HepG2 (cell line): Measurements from ENCODE around the gene KRTAP5-10. TPM values are rescaled to one million over a fixed set of nuclear protein-coding genes. Genes with fewer than 3 reads are reported as not detected.

Experiments used
- HNF4A ChIP-seq: sonication (generic); formaldehyde crosslinking; IDR thresholded peaks from 2 replicates; pipeline ENCODE4 v1.4.0; 2020; ENCODE audit warnings: missing genetic modification reagents
- NRL ChIP-seq: sonication (generic); formaldehyde crosslinking; IDR thresholded peaks from 2 replicates; pipeline ENCODE4 v1.5.0; 2020; ENCODE audit warnings: missing genetic modification reagents, mild to moderate bottlenecking, moderate library complexity, borderline replicate concordance
- PREB ChIP-seq: sonication (generic); formaldehyde crosslinking; IDR thresholded peaks from 2 replicates; pipeline ENCODE4 v1.4.0; 2020; ENCODE audit warnings: missing genetic modification reagents
- RARA ChIP-seq: IDR thresholded peaks from 2 replicates; pipeline ENCODE4 v1.6.1; 2016; ENCODE audit warnings: missing genetic modification reagents, missing compliant biosample characterization
- SNAPC5 ChIP-seq: sonication (generic); formaldehyde crosslinking; IDR thresholded peaks from 2 replicates; pipeline ENCODE4 v1.8.1; 2023; ENCODE audit warnings: mild to moderate bottlenecking, missing genetic modification reagents, borderline replicate concordance
- ZNF407 ChIP-seq: sonication (generic); formaldehyde crosslinking; IDR thresholded peaks from one replicate; pipeline ENCODE4 v1.5.1; 2020; ENCODE audit warnings: mild to moderate bottlenecking, missing genetic modification reagents; ENCODE audit errors: not compliant biosample characterization
- ZNF589 ChIP-seq: sonication (generic); formaldehyde crosslinking; conservative IDR thresholded peaks from 2 replicates; pipeline ENCODE4 v1.8.0; 2022; ENCODE audit warnings: mild to moderate bottlenecking, moderate library complexity, missing genetic modification reagents
- ZNF646 ChIP-seq: sonication (generic); formaldehyde crosslinking; IDR thresholded peaks from 2 replicates; pipeline ENCODE4 v1.9.0; 2021; ENCODE audit warnings: mild to moderate bottlenecking, missing genetic modification reagents
- ZNF781 ChIP-seq: sonication (generic); formaldehyde crosslinking; IDR thresholded peaks from 2 replicates; pipeline ENCODE4 v1.5.1; 2020; ENCODE audit warnings: borderline replicate concordance, mild to moderate bottlenecking, missing genetic modification reagents; ENCODE audit errors: not compliant biosample characterization
- polyA plus RNA-seq, 8 experiments: library from polyadenylated mRNA; depleted of rRNA in 3 of 8; stranded (reverse) in 7 of 8; unstranded in 1 of 8; fragments of >200 nt; fragmentation: Illumina TruSeq in 4 of 8; extraction: Trizol in 4 of 8; gene quantifications; 2 replicates each; pipeline versions ENCODE4 v1.2.1 to v1.2.3, GENCODE V29; 2011 to 2016; ENCODE audit warnings: low read depth in 4 of 8, missing spikeins in 1 of 8, mixed read lengths in 1 of 8; ENCODE audit not compliant: insufficient read depth in 1 of 8
- total RNA-seq, 5 experiments: library from RNA; depleted of rRNA; stranded (reverse); fragments of >200 nt; fragmentation: Illumina TruSeq; extraction: Trizol; gene quantifications; 2 replicates each; pipeline ENCODE4 v1.2.3, GENCODE V29; 2016; ENCODE audit warnings: low read depth in 1 of 5

KRTAP5-10 gene
- total and polyA plus RNA-seq, 2 of the 13 experiments (the other 11 are each of a cell fraction or from before 2014, with no cell fraction given): not detected

- TF ChIP-seq PREB: no peak
- no peak for TF ChIP-seq ZNF781
- TF ChIP-seq SNAPC5: no peak
- TF ChIP-seq ZNF646 (CRISPR knock-in tag): no peak
- no peak for TF ChIP-seq ZNF589 (CRISPR knock-in tag)
- TF ChIP-seq RARA (CRISPR knock-in tag): peak; percentile 20; the same call in 1 of the 2 replicates
- TF ChIP-seq ZNF407 (CRISPR knock-in tag): no peak
- no peak for TF ChIP-seq NRL (CRISPR knock-in tag)
- 0 out of 2 replicates have a peak, but pooled peaks have one; percentile 14 for TF ChIP-seq HNF4A (CRISPR knock-in tag)
- TF ChIP-seq, all 625 proteins: peak for 8
These were observed 20.7 kb upstream of the KRTAP5-10 start (continued) for GRCh38 chr11:71544525-71545214.
